Stimulated activated CD8-positive, alpha-beta memory T cell treated with anti-CD3 and anti-CD28 coated beads, Interleukin-15, amount 100 ng/mL, for 48 hours (primary cell): Measurements from ENCODE around the gene RUNX2.
"Not testable (repeated sequence)": the region's sequence is repeated elsewhere in the genome, so short reads cannot be mapped to it uniquely, and the experiment has no call there.

Experiments used
- DNase-seq, 2 donors: peaks; one replicate each; pipeline ENCODE4 v3.0.0-alpha.2; 2020; ENCODE audit warnings: low read depth in 2 of 2

Gene RUNX2

DNA sequence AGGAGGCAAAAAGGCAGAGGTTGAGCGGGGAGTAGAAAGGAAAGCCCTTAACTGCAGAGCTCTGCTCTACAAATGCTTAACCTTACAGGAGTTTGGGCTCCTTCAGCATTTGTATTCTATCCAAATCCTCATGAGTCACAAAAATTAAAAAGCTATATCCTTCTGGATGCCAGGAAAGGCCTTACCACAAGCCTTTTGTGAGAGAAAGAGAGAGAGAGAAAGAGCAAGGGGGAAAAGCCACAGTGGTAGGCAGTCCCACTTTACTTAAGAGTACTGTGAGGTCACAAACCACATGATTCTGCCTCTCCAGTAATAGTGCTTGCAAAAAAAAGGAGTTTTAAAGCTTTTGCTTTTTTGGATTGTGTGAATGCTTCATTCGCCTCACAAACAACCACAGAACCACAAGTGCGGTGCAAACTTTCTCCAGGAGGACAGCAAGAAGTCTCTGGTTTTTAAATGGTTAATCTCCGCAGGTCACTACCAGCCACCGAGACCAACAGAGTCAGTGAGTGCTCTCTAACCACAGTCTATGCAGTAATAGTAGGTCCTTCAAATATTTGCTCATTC lies at the start of gene RUNX2:
RUNX2 (plus strand) TSS at position 375 of the 567 bp plus-strand sequence. CDS start 397 bp downstream, outside the sequence.
- no peak for DNase-seq

- DNase-seq = no peak
Measured at GRCh38 chr6:45278367-45278766, 49.8 kb upstream of the RUNX2 start.

DNA sequence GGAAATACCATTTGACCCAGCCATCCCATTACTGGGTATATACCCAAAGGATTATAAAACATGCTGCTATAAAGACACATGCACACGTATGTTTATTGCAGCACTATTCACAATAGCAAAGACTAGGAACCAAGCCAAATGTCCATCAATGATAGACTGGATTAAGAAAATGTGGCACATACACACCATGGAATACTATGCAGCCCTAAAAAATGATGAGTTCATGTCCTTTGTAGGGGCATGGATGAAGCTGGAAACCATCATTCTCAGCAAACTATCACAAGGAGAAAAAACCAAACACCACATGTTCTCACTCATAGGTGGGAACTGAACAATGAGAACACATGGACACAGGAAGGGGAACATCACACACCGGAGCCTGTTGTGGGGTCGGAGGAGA lies 41.4 kb upstream of the RUNX2 start:
- DNase-seq = not testable (repeated sequence)

DNA sequence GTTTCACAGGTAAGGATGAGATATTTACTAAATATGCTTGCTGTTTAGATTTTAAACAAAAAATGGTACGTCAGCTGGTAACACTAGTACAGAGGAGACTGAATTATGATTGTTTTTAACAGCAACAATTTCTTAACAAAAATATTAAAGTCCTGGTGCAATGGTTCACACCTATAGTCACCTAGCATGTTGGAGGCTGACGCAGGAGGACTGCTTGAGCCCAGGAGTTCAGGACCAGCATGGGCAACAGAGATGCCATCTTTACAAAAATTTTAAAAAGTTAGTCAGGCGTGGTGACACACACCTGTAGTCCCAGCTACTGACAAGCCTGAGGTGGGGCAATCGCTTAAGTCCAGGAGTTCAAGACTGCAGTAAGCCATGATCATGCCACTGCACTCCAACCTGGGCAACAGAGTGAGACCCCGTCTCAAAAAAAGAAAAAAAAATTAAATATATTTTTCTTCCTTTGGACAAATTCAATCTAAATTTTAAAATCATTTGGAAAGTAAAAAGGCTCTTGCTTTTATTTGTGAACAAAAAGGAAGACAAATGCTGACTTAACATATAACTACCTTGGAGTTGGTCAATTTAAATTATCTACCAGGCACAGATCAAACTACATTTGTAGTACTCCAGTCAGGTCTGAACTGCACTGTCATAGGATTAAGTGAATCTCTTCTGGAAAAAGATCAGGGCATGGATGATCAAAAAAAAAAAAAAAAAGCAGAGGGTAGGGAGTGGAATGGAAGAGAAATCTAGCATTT lies 38.2 kb upstream of the RUNX2 start:
- no peak for DNase-seq

DNA sequence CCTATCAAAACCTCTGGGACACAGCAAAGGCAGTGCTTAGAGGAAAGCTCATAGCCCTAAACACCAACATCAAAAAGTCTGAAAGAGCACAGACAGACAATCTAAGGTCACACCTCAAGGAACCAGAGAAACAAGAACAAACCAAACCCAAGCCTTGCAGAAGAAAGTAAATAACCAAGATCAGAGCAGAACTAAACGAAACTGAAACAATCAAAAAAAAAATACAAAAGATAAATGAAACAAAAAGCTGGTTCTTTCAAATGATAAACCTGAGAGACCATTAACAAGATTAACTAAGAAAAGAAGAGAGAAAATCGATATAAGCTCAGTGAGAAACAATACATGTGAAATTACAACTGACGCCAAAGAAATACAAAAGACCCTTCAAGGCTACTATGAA lies 34.8 kb upstream of the RUNX2 start:
- no peak for DNase-seq

DNA sequence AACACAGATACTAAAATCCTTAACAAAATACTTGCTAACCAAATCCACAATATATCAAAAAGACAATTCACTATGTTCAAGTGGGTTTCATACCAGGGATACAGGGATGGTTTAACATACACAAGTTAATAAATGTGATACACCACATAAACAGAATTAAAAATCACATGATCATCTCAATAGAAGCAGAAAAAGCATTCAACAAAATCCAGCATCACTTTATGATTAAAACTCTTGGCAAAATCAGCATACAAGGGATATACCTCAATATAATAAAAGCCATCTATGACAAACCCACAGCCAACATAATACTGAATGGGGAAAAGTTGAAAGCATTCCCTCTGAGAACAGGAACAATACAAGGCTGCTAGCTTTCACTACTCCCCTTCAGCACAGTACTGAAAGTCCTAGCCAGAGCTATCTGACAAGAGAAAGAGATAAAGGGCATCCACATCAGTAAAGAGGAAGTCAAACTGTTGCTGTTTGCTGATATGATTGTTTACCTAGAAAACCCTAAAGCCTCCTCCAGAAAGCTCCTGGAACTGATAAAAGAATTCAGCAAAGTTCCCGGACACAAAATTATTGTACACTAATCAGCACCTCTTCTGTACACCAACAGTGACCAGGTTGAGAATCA lies 33.9 kb upstream of the RUNX2 start:
- DNase-seq = not testable (repeated sequence)

GRCh38 chr6:45297320-45297719 lies 30.8 kb upstream of the RUNX2 start:
- no peak for DNase-seq

DNA sequence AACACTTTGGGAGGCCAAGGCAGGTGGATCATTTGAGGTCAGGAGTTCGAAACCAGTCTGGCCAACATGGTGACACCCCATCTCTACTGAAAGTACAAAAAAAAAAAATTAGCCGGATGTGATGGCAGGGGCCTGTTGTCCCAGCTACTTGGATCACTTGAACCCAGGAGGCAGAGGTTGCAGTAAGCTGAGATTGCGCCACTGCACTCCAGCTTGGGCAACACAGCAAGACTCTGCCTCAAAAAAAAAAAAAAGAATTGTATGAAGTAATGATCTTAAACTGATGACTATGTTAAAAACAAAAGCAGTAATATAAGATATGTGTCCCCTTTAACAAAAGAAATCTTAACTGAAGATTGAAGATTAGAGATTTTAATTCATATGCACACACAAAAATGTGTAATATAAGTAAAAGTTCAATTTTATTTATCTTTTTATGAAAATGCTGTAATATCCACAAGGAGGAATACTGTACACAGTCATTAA lies 29.0 kb upstream of the RUNX2 start:
- DNase-seq = no peak

DNA sequence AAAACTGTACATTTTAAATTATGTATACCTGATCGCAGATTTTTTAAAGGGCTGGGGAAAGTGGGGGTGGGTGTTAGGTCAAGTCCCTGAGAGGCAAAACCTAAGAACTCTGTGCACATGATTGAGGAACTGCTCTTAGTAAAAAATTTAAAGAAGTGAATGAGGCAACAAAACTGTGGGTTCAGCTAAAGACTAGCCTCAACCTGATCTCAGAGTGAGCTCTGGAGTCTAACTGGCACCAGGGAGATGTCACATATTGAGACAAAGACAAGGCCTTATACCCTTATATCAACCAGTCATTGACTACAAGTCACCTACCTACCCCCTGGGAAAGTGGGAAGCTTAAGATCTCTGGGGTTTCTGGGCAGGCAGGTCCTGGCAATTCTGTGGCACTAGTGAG lies 27.4 kb upstream of the RUNX2 start:
- DNase-seq = no peak

GRCh38 chr6:45301348-45302142 lies 26.6 kb upstream of the RUNX2 start:
- no peak for DNase-seq

DNA sequence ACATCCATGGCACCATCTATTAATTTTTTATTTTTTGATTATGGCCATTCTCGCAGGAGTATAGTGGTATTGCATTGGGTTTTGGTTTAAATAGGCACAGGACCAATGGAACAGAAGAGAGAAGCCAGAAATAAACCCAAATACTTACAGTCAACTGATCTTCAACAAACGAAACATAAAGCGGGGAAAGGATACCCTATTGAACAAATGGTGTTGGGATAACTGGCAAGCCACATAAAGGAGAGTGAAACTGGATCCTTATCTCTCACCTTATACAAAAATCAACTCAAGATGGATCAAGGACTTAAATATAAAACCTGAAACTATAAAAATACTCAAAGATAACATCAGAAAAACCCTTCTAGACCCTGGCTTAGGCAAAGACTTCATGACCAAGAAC lies 25.3 kb upstream of the RUNX2 start:
- DNase-seq = no peak

GRCh38 chr6:45305546-45305945 lies 22.6 kb upstream of the RUNX2 start:
- no peak for DNase-seq

DNA sequence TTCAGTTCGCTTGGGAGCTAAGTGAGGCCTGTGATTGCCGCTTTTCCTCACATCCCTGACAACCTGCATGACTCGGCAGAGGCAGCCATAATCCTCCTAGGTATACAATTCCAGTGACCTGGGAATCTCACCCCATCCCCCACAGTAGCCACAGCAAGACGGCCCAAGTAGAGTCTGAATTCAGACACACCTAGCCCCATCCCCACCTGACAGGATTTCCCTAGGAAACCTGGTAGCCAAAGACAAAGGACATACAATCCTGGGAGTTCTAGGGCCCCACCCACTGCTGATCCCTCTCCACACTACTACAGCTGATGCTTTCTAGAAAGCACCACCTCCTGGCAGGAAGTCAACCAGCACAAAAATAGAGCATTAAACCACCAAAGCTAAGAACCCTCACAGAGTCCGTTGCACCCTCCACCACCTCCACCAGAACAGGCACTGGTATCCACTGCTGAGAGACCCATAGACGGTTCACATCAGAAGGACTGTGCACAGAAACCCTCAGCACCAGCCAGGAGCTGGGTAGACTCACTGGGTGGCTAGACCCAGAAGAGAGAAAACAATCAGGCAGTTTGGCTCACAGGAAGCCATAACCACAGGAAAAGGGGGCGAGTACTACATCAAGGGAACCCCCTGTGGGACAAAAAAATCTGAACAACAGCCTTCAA lies 17.9 kb upstream of the RUNX2 start:
- DNase-seq = peak in 1 of 2 donors; percentile 16

GRCh38 chr6:45314146-45314545 lies 14.0 kb upstream of the RUNX2 start:
- DNase-seq = no peak

DNA sequence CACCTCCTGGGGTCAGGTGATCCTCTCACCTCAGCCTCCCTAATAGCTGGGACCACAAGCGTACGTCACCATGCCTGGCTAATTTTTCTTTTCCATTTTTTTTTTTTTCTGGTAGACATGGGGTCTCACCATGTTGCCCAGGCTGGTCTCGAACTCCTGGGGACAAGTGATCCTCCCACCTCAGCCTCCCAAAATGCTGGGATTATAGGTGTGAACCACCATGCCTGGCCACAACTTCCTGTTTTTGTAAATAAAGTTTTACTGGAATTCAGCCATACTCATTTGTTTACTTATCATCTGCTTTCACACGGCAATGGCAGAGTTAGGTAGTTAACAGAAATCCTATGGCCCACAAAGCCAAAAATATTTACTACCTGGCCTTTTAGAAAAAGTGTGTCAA lies 7.8 kb upstream of the RUNX2 start:
- DNase-seq = no peak

DNA sequence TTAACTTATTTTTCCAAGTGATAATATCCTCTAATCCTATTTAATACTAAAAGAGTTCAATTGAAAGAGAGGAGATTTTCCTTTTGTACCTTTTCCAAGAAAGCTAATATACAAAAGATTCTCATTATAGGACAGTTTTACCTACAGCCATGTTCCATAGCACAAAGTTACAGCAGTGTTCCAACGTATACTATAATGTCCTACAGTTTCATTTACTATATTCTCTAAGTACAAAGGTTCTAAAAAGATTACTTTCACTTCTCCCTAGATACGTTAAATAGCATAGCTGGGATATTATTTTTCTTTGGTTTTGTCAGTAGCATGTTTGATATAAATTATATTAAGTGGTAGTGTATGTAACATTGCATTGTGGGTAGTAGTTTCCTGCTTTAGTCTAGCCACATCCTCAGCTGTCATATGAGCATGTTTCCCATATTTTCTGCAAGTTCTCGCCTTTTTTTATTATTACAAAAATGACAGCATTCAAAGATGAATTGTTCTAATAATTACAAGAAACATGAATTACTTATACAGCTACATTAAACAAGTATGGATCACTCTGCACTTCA lies 4.4 kb upstream of the RUNX2 start:
- no peak for DNase-seq

DNA sequence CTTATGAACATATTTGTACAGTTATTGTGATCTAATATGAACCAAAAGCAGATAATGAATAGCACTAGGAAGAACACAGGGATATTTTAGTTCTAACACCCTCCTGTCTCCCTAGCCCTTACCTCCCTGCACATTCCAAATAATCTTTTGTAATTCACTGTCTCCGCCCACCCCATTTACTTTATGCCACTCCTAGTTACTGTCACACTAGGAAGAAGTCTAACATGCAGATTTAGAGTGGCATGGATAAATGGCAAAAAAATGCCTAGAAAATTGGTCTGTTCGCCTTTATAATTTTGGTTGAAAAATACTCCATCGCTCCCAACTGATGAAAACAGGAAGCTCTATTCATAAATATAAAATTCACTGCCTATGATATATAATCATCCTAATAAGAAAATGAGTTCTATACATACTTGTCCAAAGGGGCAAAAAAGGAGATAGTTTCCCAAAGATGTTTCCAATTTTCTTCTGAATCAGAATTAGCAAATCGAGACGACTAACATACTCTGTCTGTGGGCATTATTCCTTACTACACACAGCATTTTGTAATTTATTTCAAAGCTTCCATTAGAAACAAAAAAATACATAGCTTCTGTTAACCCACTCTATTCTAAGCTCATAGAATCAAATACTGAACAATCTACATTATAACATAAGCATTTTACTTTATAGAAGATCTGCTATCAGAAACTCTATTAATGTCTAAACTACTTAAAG lies 1.3 kb upstream of the RUNX2 start:
- DNase-seq = no peak

DNA sequence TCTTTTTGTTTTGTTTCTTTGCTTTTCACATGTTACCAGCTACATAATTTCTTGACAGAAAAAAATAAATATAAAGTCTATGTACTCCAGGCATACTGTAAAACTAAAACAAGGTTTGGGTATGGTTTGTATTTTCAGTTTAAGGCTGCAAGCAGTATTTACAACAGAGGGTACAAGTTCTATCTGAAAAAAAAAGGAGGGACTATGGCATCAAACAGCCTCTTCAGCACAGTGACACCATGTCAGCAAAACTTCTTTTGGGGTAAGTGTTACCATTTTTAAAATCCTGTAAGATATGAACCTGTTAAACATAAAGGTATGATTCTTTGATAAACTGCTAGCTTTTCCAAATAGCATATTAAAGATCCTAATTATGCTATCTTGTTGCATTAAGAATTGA lies 393 bp downstream of the RUNX2 start:
- DNase-seq = no peak

DNA sequence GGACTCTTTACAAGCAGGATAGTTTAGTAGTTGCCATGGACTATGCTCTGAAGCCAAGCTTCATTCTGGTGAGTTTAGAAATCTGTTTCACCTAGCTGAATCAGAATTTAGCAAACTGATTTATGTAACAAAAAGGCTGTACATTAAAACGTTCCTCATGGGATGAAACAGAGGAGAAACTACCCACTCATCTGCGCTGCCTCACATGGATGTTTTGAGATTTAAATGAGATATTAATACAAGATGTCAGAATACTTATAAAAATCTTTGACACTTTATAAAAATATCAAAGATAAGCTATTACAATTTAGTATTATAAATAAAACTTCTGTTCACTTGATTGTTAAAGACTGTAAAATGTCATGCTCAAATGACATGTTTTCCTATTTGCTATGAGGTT lies 16.8 kb downstream of the RUNX2 start:
- DNase-seq = no peak

DNA sequence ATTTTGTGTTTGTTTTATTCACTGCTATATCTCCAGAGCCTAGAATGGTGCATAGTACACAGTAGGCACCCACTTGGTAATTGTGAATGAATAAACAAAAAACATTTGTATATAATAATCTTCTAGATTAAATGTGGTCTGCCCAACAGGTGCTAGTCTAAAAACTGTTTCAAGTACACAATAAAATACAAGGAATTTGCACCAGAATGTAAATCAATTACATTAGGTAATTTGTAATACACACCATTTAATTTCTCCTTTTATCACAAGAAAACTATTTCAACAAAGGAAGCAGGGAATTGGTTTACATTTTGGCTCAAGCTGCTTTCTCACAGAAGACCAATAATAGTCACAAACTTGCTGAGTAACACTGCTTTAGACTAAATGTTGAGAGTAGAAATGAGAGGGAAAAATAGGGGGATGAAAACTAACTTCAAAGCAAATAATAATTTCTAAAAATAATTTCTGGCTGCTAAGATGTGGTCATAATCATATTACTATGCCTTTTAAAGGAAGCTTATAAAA lies 22.1 kb downstream of the RUNX2 start:
- DNase-seq = no peak
